DND-41 (cell line): Measurements from ENCODE around the gene ARMC9.

Experiments used
- ATAC-seq: fragments of 200-7000 bp; cut with Tn5 transposase; 3 replicates; pipeline ENCODE4 v1.9.1; 2021; ENCODE audit warnings: low read depth; ENCODE audit not compliant: insufficient read depth
- DNase-seq: peaks from one replicate; pipeline ENCODE4 v3.0.0-alpha.2; 2020
- H2AFZ ChIP-seq: 2 replicates; pipeline ENCODE4 v1.6.0; 2012; ENCODE audit warnings: low read depth, low read length
- H3K27ac ChIP-seq: 2 replicates; pipeline ENCODE4 v1.5.1; 2012; ENCODE audit warnings: low read length, inconsistent platforms
- H3K27me3 ChIP-seq: fragments of 200-600 bp; sonication (generic); 2 replicates; pipeline ENCODE4 v1.6.0; 2012; ENCODE audit warnings: low read length, mild to moderate bottlenecking, inconsistent platforms; ENCODE audit not compliant: insufficient read depth, poor library complexity
- H3K36me3 ChIP-seq: 2 replicates; pipeline ENCODE4 v1.5.1; 2012; ENCODE audit warnings: low read length, inconsistent platforms; ENCODE audit not compliant: insufficient read depth
- H3K4me1 ChIP-seq: 2 replicates; pipeline ENCODE4 v1.5.1; 2012; ENCODE audit warnings: mild to moderate bottlenecking, low read length; ENCODE audit not compliant: insufficient read depth
- H3K4me2 ChIP-seq: 2 replicates; pipeline ENCODE4 v1.6.0; 2012; ENCODE audit warnings: mild to moderate bottlenecking, moderate library complexity, low read length, inconsistent platforms; ENCODE audit not compliant: insufficient read depth
- H3K4me3 ChIP-seq, 2 experiments: fragments of 200-600 bp in 1 of 2; shearing (Covaris generic) in 1 of 2; 2 replicates each; pipeline ENCODE4 v1.5.1; 2012 to 2016; ENCODE audit warnings: inconsistent platforms in 2 of 2, low read length in 2 of 2, mild to moderate bottlenecking in 2 of 2, low read depth in 1 of 2, moderate library complexity in 1 of 2
- H3K79me2 ChIP-seq: 2 replicates; pipeline ENCODE4 v1.6.0; 2012; ENCODE audit warnings: low read length, inconsistent platforms; ENCODE audit not compliant: insufficient read depth
- H3K9ac ChIP-seq: 2 replicates; pipeline ENCODE4 v1.6.0; 2012; ENCODE audit warnings: low read depth, mild to moderate bottlenecking, inconsistent platforms, low read length, moderate library complexity
- H3K9me3 ChIP-seq: 2 replicates; pipeline ENCODE4 v1.5.1; 2012; ENCODE audit warnings: low read length, moderate library complexity, mild to moderate bottlenecking, inconsistent platforms; ENCODE audit not compliant: insufficient read depth, severe bottlenecking
- H4K20me1 ChIP-seq: 2 replicates; pipeline ENCODE4 v1.6.0; 2012; ENCODE audit warnings: low read length; ENCODE audit not compliant: insufficient read depth
- CTCF ChIP-seq: IDR thresholded peaks from 2 replicates; pipeline ENCODE4 v1.5.1; 2012; ENCODE audit warnings: borderline replicate concordance, low read length, moderate library complexity, mild to moderate bottlenecking; ENCODE audit not compliant: poor library complexity, severe bottlenecking; ENCODE audit errors: extremely low read depth
- EZH2 ChIP-seq: IDR thresholded peaks from 3 replicates; pipeline ENCODE4 v1.6.1; 2012; ENCODE audit warnings: borderline replicate concordance, low read depth, mild to moderate bottlenecking, moderate library complexity, low read length, inconsistent platforms; ENCODE audit not compliant: severe bottlenecking

The ARMC9 gene

GRCh38 chr2:231168460-231169139 lies 29.8 kb upstream of the ARMC9 start:
- Histone ChIP-seq H3K4me3 (no peak overlapping the region), H4K20me1 (no peaks in the 10 kb centered on the region), H3K4me2 (no peak overlapping the region), H3K9ac (no peak overlapping the region), H3K27ac (no peak overlapping the region), H3K79me2 (no peaks in the 10 kb centered on the region), H3K36me3 (peaks cover 88% of the 10 kb centered on the region), H3K9me3 (no peaks in the 10 kb centered on the region), H3K4me1 (no peaks in the 10 kb centered on the region), H2AFZ (no peak overlapping the region), H3K27me3 (no peaks in the 10 kb centered on the region)
- TF ChIP-seq CTCF (no peak), EZH2 (no peak)
- DNase-seq: no peak
- no peak for ATAC-seq

- peaks cover 88% of the 10 kb centered on the region for H3K36me3 ChIP-seq
These were observed 28.9 kb upstream of the ARMC9 start for GRCh38 chr2:231169488-231169887.

DNA sequence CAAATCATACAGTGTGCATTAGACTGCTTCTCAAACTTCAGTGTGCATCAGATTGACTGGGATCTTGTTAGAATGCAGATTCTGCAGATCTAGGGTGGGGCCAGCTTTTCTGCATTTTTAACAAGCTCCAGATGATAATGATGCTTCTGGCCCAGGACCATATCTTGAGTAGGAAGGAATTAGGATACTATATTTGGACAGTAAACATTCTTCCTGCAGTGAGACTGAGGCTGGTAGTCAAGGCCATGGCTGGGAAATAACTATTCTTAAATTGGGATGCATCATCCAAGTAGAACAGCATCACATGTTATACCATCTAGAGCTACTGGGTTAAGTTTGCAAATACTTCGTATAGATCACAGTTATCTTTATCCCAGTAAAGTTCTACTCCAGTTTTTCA lies 28.4 kb upstream of the ARMC9 start:
- no peak overlapping the region for H2AFZ ChIP-seq
- H3K9me3 ChIP-seq: no peaks in the 10 kb centered on the region
- TF ChIP-seq CTCF (no peak), EZH2 (no peak)
- no peaks in the 10 kb centered on the region for H4K20me1 ChIP-seq
- no peak overlapping the region for H3K27ac ChIP-seq
- H3K4me3 ChIP-seq: no peak overlapping the region
- H3K4me2 ChIP-seq: no peak overlapping the region
- no peak for ATAC-seq
- H3K27me3 ChIP-seq: no peaks in the 10 kb centered on the region
- no peak for DNase-seq
- H3K9ac ChIP-seq: no peak overlapping the region
- no peaks in the 10 kb centered on the region for H3K4me1 ChIP-seq
- H3K36me3 ChIP-seq: peaks cover 90% of the 10 kb centered on the region
- no peaks in the 10 kb centered on the region for H3K79me2 ChIP-seq

More at GRCh38 chr2:231169488-231169887, 28.9 kb upstream of the ARMC9 start:
- Histone ChIP-seq H3K9me3 (no peaks in the 10 kb centered on the region), H3K79me2 (no peaks in the 10 kb centered on the region), H3K4me1 (no peaks in the 10 kb centered on the region), H3K27ac (no peak overlapping the region), H2AFZ (no peak overlapping the region), H3K4me2 (no peak overlapping the region), H4K20me1 (no peaks in the 10 kb centered on the region), H3K27me3 (no peaks in the 10 kb centered on the region), H3K9ac (no peak overlapping the region), H3K4me3 (no peak overlapping the region)
- TF ChIP-seq EZH2 (no peak), CTCF (no peak)
- no peak for DNase-seq
- ATAC-seq: no peak
